WTC11 (cell line): ENCODE measurements around the gene KAZALD1. TPM values are rescaled to one million over a fixed set of nuclear protein-coding genes. Genes with fewer than 3 reads are reported as not detected.

ENCODE experiments used
- ATAC-seq: fragments of 200-7000 bp; cut with Tn5 transposase; 2 replicates; pipeline ENCODE4 v1.10.0; 2021; ENCODE audit warnings: mild to moderate bottlenecking, moderate library complexity
- CTCF ChIA-PET: fragments of 300-600 bp; sonication (Branson Sonifier 250); formaldehyde crosslinking; loops from one replicate; lab custom pipeline; 2021; ENCODE audit warnings: antibody characterized with exemption; lab: Charles Lee
- POLR2A ChIA-PET: fragments of 350-600 bp; sonication (Branson Sonifier 250); formaldehyde crosslinking; loops from one replicate; lab custom pipeline; 2021; ENCODE audit warnings: antibody characterized with exemption; lab: Charles Lee
- DNase-seq: peaks from one replicate; pipeline ENCODE4 v3.0.0; 2021; ENCODE audit warnings: low spot score
- H3K27ac Mint-ChIP-seq: 2 replicates; pipeline ENCODE4 v1.8.0; 2021; ENCODE audit warnings: mixed read lengths
- H3K27me3 Mint-ChIP-seq: 2 replicates; pipeline ENCODE4 v1.8.0; 2021; ENCODE audit warnings: low read depth, mild to moderate bottlenecking, moderate library complexity, mixed read lengths
- H3K36me3 Mint-ChIP-seq: 2 replicates; pipeline ENCODE4 v1.8.0; 2021; ENCODE audit warnings: mixed read lengths
- H3K4me1 Mint-ChIP-seq: 2 replicates; pipeline ENCODE4 v1.8.0; 2022; ENCODE audit warnings: mixed read lengths
- H3K4me3 Mint-ChIP-seq: 2 replicates; pipeline ENCODE4 v1.8.0; 2021; ENCODE audit warnings: mild to moderate bottlenecking, moderate library complexity, mixed read lengths
- H3K9me3 Mint-ChIP-seq: 2 replicates; pipeline ENCODE4 v1.8.0; 2021; ENCODE audit warnings: mixed read lengths
- AFF4 ChIP-seq: sonication (generic); formaldehyde crosslinking; IDR thresholded peaks from 2 replicates; pipeline ENCODE4 v1.8.1; 2023; ENCODE audit warnings: mild to moderate bottlenecking, missing genetic modification reagents, borderline replicate concordance
- ATF3 ChIP-seq: sonication (generic); formaldehyde crosslinking; conservative IDR thresholded peaks from 2 replicates; pipeline ENCODE4 v1.8.1; 2022; ENCODE audit warnings: mild to moderate bottlenecking, missing genetic modification reagents
- CBFB ChIP-seq: sonication (generic); formaldehyde crosslinking; IDR thresholded peaks from 2 replicates; pipeline ENCODE4 v1.8.1; 2022; ENCODE audit warnings: mild to moderate bottlenecking, low read depth, missing genetic modification reagents
- CDX4 ChIP-seq: fragments of 250-450 bp; sonication (Bioruptor Pico); IDR thresholded peaks from 2 replicates; pipeline ENCODE4 v1.9.0; 2021; ENCODE audit warnings: moderate library complexity, mild to moderate bottlenecking, inconsistent platforms, borderline replicate concordance
- CREB1 ChIP-seq: sonication (generic); formaldehyde crosslinking; IDR thresholded peaks from 2 replicates; pipeline ENCODE4 v1.8.0; 2023; ENCODE audit warnings: mild to moderate bottlenecking, missing genetic modification reagents
- CREM ChIP-seq: sonication (generic); formaldehyde crosslinking; IDR thresholded peaks from 2 replicates; pipeline ENCODE4 v1.8.1; 2022; ENCODE audit warnings: mild to moderate bottlenecking, missing genetic modification reagents, moderate library complexity
- ESRRA ChIP-seq: sonication (generic); formaldehyde crosslinking; IDR thresholded peaks from 2 replicates; pipeline ENCODE4 v1.8.1; 2022; ENCODE audit warnings: mild to moderate bottlenecking, missing genetic modification reagents, borderline replicate concordance
- ETV6 ChIP-seq: sonication (generic); formaldehyde crosslinking; IDR thresholded peaks from 2 replicates; pipeline ENCODE4 v1.8.1; 2022; ENCODE audit warnings: mild to moderate bottlenecking, missing genetic modification reagents
- JAZF1 ChIP-seq: fragments of 250-450 bp; sonication (Bioruptor Pico); IDR thresholded peaks from 2 replicates; pipeline ENCODE4 v1.9.0; 2021; ENCODE audit warnings: moderate library complexity, mild to moderate bottlenecking, inconsistent platforms
- KAT7 ChIP-seq: sonication (generic); formaldehyde crosslinking; IDR thresholded peaks from 2 replicates; pipeline ENCODE4 v1.8.1; 2023; ENCODE audit warnings: missing genetic modification reagents, mild to moderate bottlenecking, borderline replicate concordance
- MAX ChIP-seq: sonication (generic); formaldehyde crosslinking; IDR thresholded peaks from 2 replicates; pipeline ENCODE4 v1.8.0; 2022; ENCODE audit warnings: mild to moderate bottlenecking, missing genetic modification reagents
- MLX ChIP-seq: sonication (generic); formaldehyde crosslinking; IDR thresholded peaks from 2 replicates; pipeline ENCODE4 v1.8.1; 2023; ENCODE audit warnings: mild to moderate bottlenecking, missing genetic modification reagents, moderate library complexity
- MXD4 ChIP-seq: fragments of 250-450 bp; sonication (Bioruptor Pico); IDR thresholded peaks from 2 replicates; pipeline ENCODE4 v1.8.0; 2021; ENCODE audit warnings: mild to moderate bottlenecking, moderate library complexity, borderline replicate concordance
- NFYB ChIP-seq: sonication (generic); formaldehyde crosslinking; conservative IDR thresholded peaks from 2 replicates; pipeline ENCODE4 v1.8.0; 2022; ENCODE audit warnings: low read depth, missing genetic modification reagents
- NR3C1 ChIP-seq: sonication (generic); formaldehyde crosslinking; conservative IDR thresholded peaks from 2 replicates; pipeline ENCODE4 v1.8.1; 2023; ENCODE audit warnings: low read depth, mild to moderate bottlenecking, missing genetic modification reagents
- RORB ChIP-seq: fragments of 250-450 bp; sonication (Bioruptor Pico); IDR thresholded peaks from 2 replicates; pipeline ENCODE4 v1.9.0; 2021; ENCODE audit warnings: mild to moderate bottlenecking
- SMAD4 ChIP-seq: sonication (generic); formaldehyde crosslinking; IDR thresholded peaks from 2 replicates; pipeline ENCODE4 v1.8.0; 2022; ENCODE audit warnings: mild to moderate bottlenecking, missing genetic modification reagents
- ZMAT4 ChIP-seq: fragments of 250-450 bp; sonication (Bioruptor Pico); IDR thresholded peaks from 2 replicates; pipeline ENCODE4 v1.9.0; 2021; ENCODE audit warnings: mild to moderate bottlenecking
- ZNF232 ChIP-seq: sonication (generic); formaldehyde crosslinking; IDR thresholded peaks from 2 replicates; pipeline ENCODE4 v1.8.0; 2022; ENCODE audit warnings: mild to moderate bottlenecking, missing genetic modification reagents
- ZNF423 ChIP-seq: fragments of 250-450 bp; sonication (Bioruptor Pico); IDR thresholded peaks from 2 replicates; pipeline ENCODE4 v2.1.2; 2022; ENCODE audit warnings: mild to moderate bottlenecking, moderate library complexity
- ZNF512 ChIP-seq: sonication (generic); formaldehyde crosslinking; IDR thresholded peaks from 2 replicates; pipeline ENCODE4 v1.8.1; 2022; ENCODE audit warnings: missing genetic modification reagents, borderline replicate concordance
- ZNF671 ChIP-seq: fragments of 250-450 bp; sonication (Bioruptor Pico); IDR thresholded peaks from 2 replicates; pipeline ENCODE4 v1.8.0; 2021; ENCODE audit warnings: mild to moderate bottlenecking
- total RNA-seq: library from RNA; stranded (reverse); gene quantifications from 3 replicates; pipeline ENCODE4 v1.2.3, GENCODE V29; 2021

Gene KAZALD1
- total RNA-seq, 1 experiment from 2014 or later: 19.2 TPM

GRCh38 chr10:101014966-101015581 is 46.7 kb upstream of the KAZALD1 start (continued):
- TF ChIP-seq CBFB: no peak
- TF ChIP-seq ZNF423: no peak
- TF ChIP-seq ZMAT4 (CRISPR knock-in tag): no peak
- no peak for TF ChIP-seq JAZF1
- no peak for TF ChIP-seq SMAD4 (CRISPR knock-in tag)
- no peak for TF ChIP-seq NR3C1 (CRISPR knock-in tag)
- TF ChIP-seq ZNF671: no peak
- no peak for TF ChIP-seq MAX (CRISPR knock-in tag)

GRCh38 chr10:101015582-101015973 is 46.2 kb upstream of the KAZALD1 start:
- Mint-ChIP-seq H3K4me3 (no peak overlapping the region), H3K27me3 (peaks cover 59% of the 10 kb centered on the region), H3K36me3 (no peaks in the 10 kb centered on the region), H3K4me1 (peaks cover 29% of the 10 kb centered on the region), H3K27ac (no peak overlapping the region), H3K9me3 (no peaks in the 10 kb centered on the region)
- ChIA-PET CTCF (interaction anchor here (2.3 to 6.7 kb wide), 5 partner anchors 14 to 126 kb away, joined by 11 to 277 read pairs (median 46); partner anchors contain the start of genes LZTS2, PDZD7 and SFXN3), POLR2A (interaction anchor here (2.0 kb wide), 1 partner anchor 17 kb away, joined by 14 read pairs; the partner anchor contains the start of gene LZTS2)
- ATAC-seq (no peak), DNase-seq (no peak)
- no peak for TF ChIP-seq NR3C1 (CRISPR knock-in tag)
- TF ChIP-seq MLX: no peak

GRCh38 chr10:101016814-101017213 is 45.0 kb upstream of the KAZALD1 start:
- Mint-ChIP-seq H3K27me3 (peaks cover 61% of the 10 kb centered on the region), H3K36me3 (no peaks in the 10 kb centered on the region), H3K4me1 (peaks cover 25% of the 10 kb centered on the region), H3K9me3 (no peaks in the 10 kb centered on the region), H3K27ac (no peak overlapping the region; the same call in 1 of the 2 replicates), H3K4me3 (no peak overlapping the region)
- DNase-seq (no peak), ATAC-seq (no peak)
- TF ChIP-seq ETV6 (CRISPR knock-in tag) (no peak), ATF3 (CRISPR knock-in tag) (no peak), NFYB (CRISPR knock-in tag) (no peak), RORB (CRISPR knock-in tag) (no peak), ESRRA (CRISPR knock-in tag) (no peak), SMAD4 (CRISPR knock-in tag) (no peak), ZNF232 (CRISPR knock-in tag) (no peak), CDX4 (CRISPR knock-in tag) (no peak)
- ChIA-PET CTCF (interaction anchor here (0.9 to 6.7 kb wide), 10 partner anchors 13 to 125 kb away, joined by 3 to 277 read pairs (median 29); partner anchors contain the start of genes KAZALD1, LZTS2, MRPL43 and PDZD7), POLR2A (no interaction called here)

- H3K36me3 Mint-ChIP-seq: no peaks in the 10 kb centered on the region
- peaks cover 19% of the 10 kb centered on the region for H3K4me1 Mint-ChIP-seq
- CTCF ChIA-PET: interaction anchor here (0.6 to 6.7 kb wide), 26 partner anchors 9 to 448 kb away, joined by 3 to 277 read pairs (median 8); partner anchors contain the start of genes KAZALD1, LZTS2, PDZD7 and SEMA4G
- H3K27me3 Mint-ChIP-seq: peaks cover 64% of the 10 kb centered on the region
- DNase-seq (no peak), ATAC-seq (peak; percentile 29)
- TF ChIP-seq ZNF423 (peak; percentile 28; the same call in 1 of the 2 replicates), CREB1 (CRISPR knock-in tag) (no peak), CREM (CRISPR knock-in tag) (no peak), ZNF512 (0 out of 2 replicates have a peak, but pooled peaks have one; percentile 85), ESRRA (CRISPR knock-in tag) (no peak), KAT7 (no peak), MXD4 (CRISPR knock-in tag) (no peak), AFF4 (CRISPR knock-in tag) (no peak)
- no peak overlapping the region for H3K27ac Mint-ChIP-seq
- POLR2A ChIA-PET: interaction anchor here (0.6 to 1.4 kb wide), 2 partner anchors 9 to 132 kb away, joined by 4 to 5 read pairs; no protein-coding TSS in a partner anchor
- no peaks in the 10 kb centered on the region for H3K9me3 Mint-ChIP-seq
- peak overlapping the region; percentile 73 for H3K4me3 Mint-ChIP-seq
Observed at GRCh38 chr10:101018118-101018599, 43.6 kb upstream of the KAZALD1 start.
